Measurements from ENCODE around the gene ELL2. TPM values are rescaled to one million over a fixed set of nuclear protein-coding genes. Genes with fewer than 3 reads are reported as not detected.

ELL2 gene
- total RNA-seq, 3 donors from 2014 or later: 95.7 to 211 (median 168) TPM

GRCh38 chr5:95936812-95937397 is 24.7 kb downstream of the ELL2 start:
- Histone ChIP-seq H3K36me3 (no peaks in the 10 kb centered on the region), H3K27ac (no peak overlapping the region), H3K4me1 (no peaks in the 10 kb centered on the region), H3K4me3 (no peak overlapping the region), H3K9me3 (no peaks in the 10 kb centered on the region), H3K27me3 (no peaks in the 10 kb centered on the region)
- intact Hi-C loops (cut with DNase I; ENCODE audit: low total_unique reads): no loop called here
- DNase-seq (ENCODE audit: low spot score in 2 of 2): no peak
- no peak for TF ChIP-seq POLR2A (IDR thresholded peaks at IDR 0.05)
- no peak for TF ChIP-seq POLR2AphosphoS5 (IDR thresholded peaks at IDR 0.05)
- TF ChIP-seq CTCF (IDR thresholded peaks at IDR 0.05): no peak

- intact Hi-C loops (cut with DNase I; ENCODE audit: low total_unique reads): no loop called here
- H3K27ac ChIP-seq: no peak overlapping the region
- no peaks in the 10 kb centered on the region for H3K4me1 ChIP-seq
- H3K4me3 ChIP-seq: no peak overlapping the region
- no peaks in the 10 kb centered on the region for H3K36me3 ChIP-seq
- no peak for TF ChIP-seq CTCF (IDR thresholded peaks at IDR 0.05)
- no peak for TF ChIP-seq POLR2A (IDR thresholded peaks at IDR 0.05)
- no peak for TF ChIP-seq POLR2AphosphoS5 (IDR thresholded peaks at IDR 0.05)
- DNase-seq (ENCODE audit: low spot score in 2 of 2): no peak
- no peaks in the 10 kb centered on the region for H3K9me3 ChIP-seq
- no peaks in the 10 kb centered on the region for H3K27me3 ChIP-seq
These were observed 26.0 kb downstream of the ELL2 start for GRCh38 chr5:95935553-95936100.

- TF ChIP-seq POLR2A (IDR thresholded peaks at IDR 0.05) (no peak), CTCF (IDR thresholded peaks at IDR 0.05) (no peak), POLR2AphosphoS5 (IDR thresholded peaks at IDR 0.05) (no peak)
- Histone ChIP-seq H3K4me3 (no peak overlapping the region), H3K4me1 (peaks cover 0 to 3% of the 10 kb centered on the region in 2 donors), H3K27me3 (no peaks in the 10 kb centered on the region), H3K36me3 (no peaks in the 10 kb centered on the region), H3K9me3 (no peaks in the 10 kb centered on the region), H3K27ac (no peak overlapping the region)
- no peak for DNase-seq (ENCODE audit: low spot score in 2 of 2)
- intact Hi-C loops (cut with DNase I; ENCODE audit: low total_unique reads): no loop called here
These were observed 27.3 kb downstream of the ELL2 start for GRCh38 chr5:95934207-95934804.

- no peak overlapping the region for H3K27ac ChIP-seq
- no peaks in the 10 kb centered on the region for H3K9me3 ChIP-seq
- H3K4me1 ChIP-seq: peaks cover 0 to 3% of the 10 kb centered on the region in 2 donors
- H3K4me3 ChIP-seq: no peak overlapping the region
- H3K36me3 ChIP-seq: no peaks in the 10 kb centered on the region
- no peak for DNase-seq (ENCODE audit: low spot score in 2 of 2)
- intact Hi-C loops (cut with DNase I; ENCODE audit: low total_unique reads): no loop called here
- no peak for TF ChIP-seq POLR2A (IDR thresholded peaks at IDR 0.05)
- no peak for TF ChIP-seq CTCF (IDR thresholded peaks at IDR 0.05)
- no peak for TF ChIP-seq POLR2AphosphoS5 (IDR thresholded peaks at IDR 0.05)
- no peaks in the 10 kb centered on the region for H3K27me3 ChIP-seq
These were observed 28.7 kb downstream of the ELL2 start for GRCh38 chr5:95932941-95933340.

- no peak for TF ChIP-seq POLR2AphosphoS5 (IDR thresholded peaks at IDR 0.05)
- no peak for TF ChIP-seq CTCF (IDR thresholded peaks at IDR 0.05)
- TF ChIP-seq POLR2A (IDR thresholded peaks at IDR 0.05): no peak
- no peaks in the 10 kb centered on the region for H3K36me3 ChIP-seq
- no peak for DNase-seq (ENCODE audit: low spot score in 2 of 2)
- intact Hi-C loops (cut with DNase I; ENCODE audit: low total_unique reads): no loop called here
- H3K4me3 ChIP-seq: no peak overlapping the region
- no peaks in the 10 kb centered on the region for H3K9me3 ChIP-seq
- no peaks in the 10 kb centered on the region for H3K27me3 ChIP-seq
- no peak overlapping the region for H3K27ac ChIP-seq
- peaks cover 0 to 3% of the 10 kb centered on the region in 2 donors for H3K4me1 ChIP-seq
These were observed 30.4 kb downstream of the ELL2 start for GRCh38 chr5:95931079-95931833.
